HEK293 (cell line): ENCODE results near the gene ARHGEF2.

ENCODE experiments used
- CTCF ChIA-PET: fragments of 350-600 bp; formaldehyde crosslinking; extraction: SDS; loops from one replicate; lab custom pipeline; 2021; ENCODE audit warnings: antibody characterized with exemption; lab: Yijun Ruan, JAX
- POLR2A ChIA-PET: fragments of 300-600 bp; formaldehyde crosslinking; extraction: SDS; loops from one replicate; lab custom pipeline; 2020; ENCODE audit warnings: antibody characterized with exemption, inconsistent platforms; lab: Yijun Ruan, JAX
- H3K27ac ChIP-seq: fragments of 200-500 bp; sonication (Bioruptor generic); 2 replicates; pipeline ENCODE4 v1.5.1; 2014; ENCODE audit warnings: low read depth, low read length, control low read depth, inconsistent platforms; ENCODE audit errors: extremely low read depth
- H3K36me3 ChIP-seq, 2 experiments: fragments of 200-500 bp in 1 of 2; sonication (Bioruptor generic) in 1 of 2; 1 replicate in 1 of 2; 2 replicates in 1 of 2; pipeline ENCODE4 v1.5.1; 2014 to 2017; ENCODE audit warnings: inconsistent platforms in 2 of 2, low read length in 2 of 2; ENCODE audit not compliant: control insufficient read depth in 2 of 2, insufficient read depth in 1 of 2
- H3K4me1 ChIP-seq: fragments of 200-500 bp; sonication (Bioruptor generic); 2 replicates; pipeline ENCODE4 v1.5.1; 2014; ENCODE audit warnings: mild to moderate bottlenecking, low read length, inconsistent platforms; ENCODE audit not compliant: control insufficient read depth, insufficient read depth
- H3K4me3 ChIP-seq: 2 replicates; pipeline ENCODE4 v1.5.1; 2011; ENCODE audit warnings: low read depth, mild to moderate bottlenecking, control low read depth, low read length, moderate library complexity
- H3K9me3 ChIP-seq: fragments of 200-500 bp; sonication (Bioruptor generic); 2 replicates; pipeline ENCODE4 v1.5.1; 2014; ENCODE audit warnings: low read depth, low read length, inconsistent platforms; ENCODE audit not compliant: control insufficient read depth, insufficient read depth
- BCL11A ChIP-seq: fragments of 450-650 bp; formaldehyde crosslinking; IDR thresholded peaks from 2 replicates; pipeline ENCODE4 v1.5.1; 2016; ENCODE audit warnings: low read depth, missing biosample characterization, missing genetic modification characterization
- GLI2 ChIP-seq: fragments of 450-650 bp; formaldehyde crosslinking; IDR thresholded peaks from 2 replicates; pipeline ENCODE4; 2017; ENCODE audit warnings: missing biosample characterization, missing genetic modification characterization, low read depth, borderline replicate concordance
- IKZF3 ChIP-seq: fragments of 450-650 bp; IDR thresholded peaks from 2 replicates; pipeline ENCODE4 v1.5.0; 2018; ENCODE audit warnings: missing biosample characterization, mild to moderate bottlenecking, missing genetic modification characterization, moderate library complexity
- PRDM1 ChIP-seq: fragments of 450-650 bp; formaldehyde crosslinking; IDR thresholded peaks from 2 replicates; pipeline ENCODE4; 2016; ENCODE audit warnings: missing biosample characterization, missing genetic modification characterization
- ZEB2 ChIP-seq: fragments of 450-650 bp; formaldehyde crosslinking; IDR thresholded peaks from 2 replicates; pipeline ENCODE4 v1.5.1; 2016; ENCODE audit warnings: missing biosample characterization, missing genetic modification characterization
- ZFP41 ChIP-seq: fragments of 450-650 bp; formaldehyde crosslinking; IDR thresholded peaks from 2 replicates; pipeline ENCODE4 v1.5.1; 2016; ENCODE audit warnings: missing biosample characterization, missing genetic modification characterization, borderline replicate concordance
- ZNF121 ChIP-seq: fragments of 450-650 bp; formaldehyde crosslinking; IDR thresholded peaks from 2 replicates; pipeline ENCODE4 v1.5.1; 2016; ENCODE audit warnings: missing biosample characterization, missing genetic modification characterization
- ZNF157 ChIP-seq: fragments of 450-650 bp; formaldehyde crosslinking; IDR thresholded peaks from 2 replicates; pipeline ENCODE4 v1.5.1; 2016; ENCODE audit warnings: missing biosample characterization, missing genetic modification characterization
- ZNF175 ChIP-seq: fragments of 450-650 bp; formaldehyde crosslinking; IDR thresholded peaks from 2 replicates; pipeline ENCODE4 v1.5.1; 2016; ENCODE audit warnings: missing biosample characterization, missing genetic modification characterization
- ZNF366 ChIP-seq: fragments of 450-650 bp; formaldehyde crosslinking; conservative IDR thresholded peaks from 2 replicates; pipeline ENCODE4 v1.5.1; 2016; ENCODE audit warnings: missing biosample characterization, missing genetic modification characterization
- ZNF558 ChIP-seq: fragments of 450-650 bp; formaldehyde crosslinking; IDR thresholded peaks from 2 replicates; pipeline ENCODE4 v1.5.1; 2016; ENCODE audit warnings: missing biosample characterization, missing genetic modification characterization
- ZNF629 ChIP-seq: fragments of 450-650 bp; formaldehyde crosslinking; IDR thresholded peaks from 2 replicates; pipeline ENCODE4 v1.5.1; 2017; ENCODE audit warnings: missing biosample characterization, missing genetic modification characterization
- ZNF664 ChIP-seq: fragments of 450-650 bp; formaldehyde crosslinking; IDR thresholded peaks from 2 replicates; pipeline ENCODE4 v1.5.1; 2016; ENCODE audit warnings: missing biosample characterization, missing genetic modification characterization
- ZNF707 ChIP-seq: fragments of 450-650 bp; formaldehyde crosslinking; IDR thresholded peaks from 2 replicates; pipeline ENCODE4 v1.5.1; 2016; ENCODE audit warnings: missing biosample characterization, missing genetic modification characterization
- ZXDB ChIP-seq: fragments of 450-650 bp; formaldehyde crosslinking; IDR thresholded peaks from 2 replicates; pipeline ENCODE4 v1.5.1; 2016; ENCODE audit warnings: missing biosample characterization, missing genetic modification characterization
- TF ChIP-seq, protein P1 (sequence below): fragments of 450-650 bp; formaldehyde crosslinking; IDR thresholded peaks from 2 replicates; pipeline ENCODE4 v1.5.1; 2016; ENCODE audit warnings: missing biosample characterization, missing genetic modification characterization
- TF ChIP-seq, protein P2 (sequence below): fragments of 450-650 bp; formaldehyde crosslinking; IDR thresholded peaks from 2 replicates; pipeline ENCODE4 v1.5.1; 2016; ENCODE audit warnings: missing biosample characterization, missing genetic modification characterization
- TF ChIP-seq, protein P3 (sequence below): fragments of 450-650 bp; IDR thresholded peaks from 2 replicates; pipeline ENCODE4 v1.5.1; 2018; ENCODE audit warnings: missing biosample characterization, missing genetic modification characterization
- TF ChIP-seq, protein P4 (sequence below): fragments of 450-650 bp; formaldehyde crosslinking; IDR thresholded peaks from 2 replicates; pipeline ENCODE4 v1.5.1; 2016; ENCODE audit warnings: missing biosample characterization, missing genetic modification characterization
- TF ChIP-seq, protein P5 (sequence below): fragments of 450-650 bp; formaldehyde crosslinking; IDR thresholded peaks from 2 replicates; pipeline ENCODE4 v1.5.1; 2016; ENCODE audit warnings: missing biosample characterization, missing genetic modification characterization
- TF ChIP-seq, protein P6 (sequence below): fragments of 450-650 bp; formaldehyde crosslinking; IDR thresholded peaks from 2 replicates; pipeline ENCODE4 v1.5.1; 2016; ENCODE audit warnings: missing biosample characterization, missing genetic modification characterization

ARHGEF2 gene

DNA sequence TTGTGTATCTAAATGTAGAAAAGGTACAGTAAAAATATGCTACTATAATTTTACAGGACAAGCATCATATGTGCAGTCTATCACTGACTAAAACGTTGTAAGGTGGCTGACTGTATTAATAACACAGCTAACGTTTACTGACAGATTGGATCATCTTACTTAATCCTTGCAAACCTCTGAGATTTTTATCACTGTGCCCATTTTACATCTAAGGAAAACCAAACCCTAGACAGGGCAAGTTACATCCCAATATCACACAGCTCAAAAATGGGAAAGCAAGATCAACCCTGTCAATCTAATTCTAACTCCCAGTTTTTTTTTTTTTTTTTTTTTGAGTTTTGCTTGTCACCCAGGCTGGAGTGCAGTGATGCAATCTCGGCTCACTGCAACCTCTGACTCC lies 59.7 kb downstream of the ARHGEF2 start:
- POLR2A ChIA-PET: interaction anchor here (0.6 to 1.4 kb wide), 5 partner anchors 16 to 190 kb away, joined by 3 to 9 read pairs (median 7); partner anchors contain the start of gene KHDC4
- H3K36me3 ChIP-seq: peaks cover 90 to 99% of the 10 kb centered on the region in 2 experiments
- TF ChIP-seq ZNF121: peak; percentile 80
- TF ChIP-seq ZNF629 (tag by site-specific recombination): 0 out of 2 replicates have a peak, but pooled peaks have one; percentile 10
- TF ChIP-seq ZFP41 (tag by site-specific recombination): no peak
- no peak for TF ChIP-seq ZNF157
- TF ChIP-seq, protein P1, sequence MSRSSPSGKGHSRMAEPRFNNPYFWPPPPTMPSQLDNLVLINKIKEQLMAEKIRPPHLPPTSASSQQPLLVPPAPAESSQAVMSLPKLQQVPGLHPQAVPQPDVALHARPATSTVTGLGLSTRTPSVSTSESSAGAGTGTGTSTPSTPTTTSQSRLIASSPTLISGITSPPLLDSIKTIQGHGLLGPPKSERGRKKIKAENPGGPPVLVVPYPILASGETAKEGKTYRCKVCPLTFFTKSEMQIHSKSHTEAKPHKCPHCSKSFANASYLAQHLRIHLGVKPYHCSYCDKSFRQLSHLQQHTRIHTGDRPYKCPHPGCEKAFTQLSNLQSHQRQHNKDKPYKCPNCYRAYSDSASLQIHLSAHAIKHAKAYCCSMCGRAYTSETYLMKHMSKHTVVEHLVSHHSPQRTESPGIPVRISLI (tag by site-specific recombination): peak; percentile 80; the same call in 1 of the 2 replicates
- TF ChIP-seq ZNF664 (tag by site-specific recombination): peak; percentile 90
- TF ChIP-seq, all 188 proteins: peak for 4
- H3K27ac ChIP-seq: no peak overlapping the region
- CTCF ChIA-PET: interaction anchor here (0.5 kb wide), 1 partner anchor 154 kb away, joined by 3 read pairs; no protein-coding TSS in a partner anchor
- H3K4me3 ChIP-seq: no peak overlapping the region
- no peaks in the 10 kb centered on the region for H3K9me3 ChIP-seq
- no peaks in the 10 kb centered on the region for H3K4me1 ChIP-seq

DNA sequence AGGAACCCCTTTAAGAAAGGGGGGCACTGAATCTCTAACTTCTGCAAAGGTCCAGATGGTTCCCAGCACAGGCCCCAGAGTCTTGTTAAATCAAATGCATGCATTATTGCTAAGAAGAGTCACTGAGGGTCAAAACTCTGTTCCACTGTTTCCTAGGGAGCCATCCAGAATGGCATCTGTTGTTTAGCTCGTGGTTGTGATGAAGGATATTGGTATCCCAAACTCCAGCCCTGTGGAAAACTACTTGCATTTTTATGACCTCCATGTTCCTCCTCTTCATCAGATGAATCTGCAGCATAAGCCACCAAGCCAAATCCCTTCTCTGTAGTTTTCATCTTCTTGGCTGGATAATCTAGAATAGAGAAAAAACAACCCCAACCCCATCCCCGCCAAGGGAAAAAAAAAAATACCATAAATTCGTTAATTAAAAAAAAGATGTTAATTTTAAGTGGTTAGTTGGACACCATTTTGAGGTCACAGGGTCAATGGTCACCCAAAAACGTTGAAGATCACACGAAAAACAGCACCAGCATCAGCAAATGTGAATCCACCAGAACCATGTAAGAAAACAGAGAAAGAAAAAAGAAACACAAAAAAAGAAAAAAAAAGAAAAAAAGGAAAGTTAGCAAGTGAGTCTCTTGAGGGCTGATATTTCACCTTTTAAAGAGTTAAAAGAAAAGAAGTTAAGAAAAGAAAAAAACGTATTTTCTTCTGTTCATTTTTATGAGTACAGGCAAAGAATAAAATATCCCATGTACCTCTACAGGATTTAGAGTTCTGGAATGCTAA lies 64.2 kb downstream of the ARHGEF2 start:
- TF ChIP-seq ZNF664 (tag by site-specific recombination): no peak
- TF ChIP-seq, protein P2, sequence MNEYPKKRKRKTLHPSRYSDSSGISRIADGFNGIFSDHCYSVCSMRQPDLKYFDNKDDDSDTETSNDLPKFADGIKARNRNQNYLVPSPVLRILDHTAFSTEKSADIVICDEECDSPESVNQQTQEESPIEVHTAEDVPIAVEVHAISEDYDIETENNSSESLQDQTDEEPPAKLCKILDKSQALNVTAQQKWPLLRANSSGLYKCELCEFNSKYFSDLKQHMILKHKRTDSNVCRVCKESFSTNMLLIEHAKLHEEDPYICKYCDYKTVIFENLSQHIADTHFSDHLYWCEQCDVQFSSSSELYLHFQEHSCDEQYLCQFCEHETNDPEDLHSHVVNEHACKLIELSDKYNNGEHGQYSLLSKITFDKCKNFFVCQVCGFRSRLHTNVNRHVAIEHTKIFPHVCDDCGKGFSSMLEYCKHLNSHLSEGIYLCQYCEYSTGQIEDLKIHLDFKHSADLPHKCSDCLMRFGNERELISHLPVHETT (tag by site-specific recombination): no peak
- TF ChIP-seq ZXDB (tag by site-specific recombination): no peak
- TF ChIP-seq, protein P3, sequence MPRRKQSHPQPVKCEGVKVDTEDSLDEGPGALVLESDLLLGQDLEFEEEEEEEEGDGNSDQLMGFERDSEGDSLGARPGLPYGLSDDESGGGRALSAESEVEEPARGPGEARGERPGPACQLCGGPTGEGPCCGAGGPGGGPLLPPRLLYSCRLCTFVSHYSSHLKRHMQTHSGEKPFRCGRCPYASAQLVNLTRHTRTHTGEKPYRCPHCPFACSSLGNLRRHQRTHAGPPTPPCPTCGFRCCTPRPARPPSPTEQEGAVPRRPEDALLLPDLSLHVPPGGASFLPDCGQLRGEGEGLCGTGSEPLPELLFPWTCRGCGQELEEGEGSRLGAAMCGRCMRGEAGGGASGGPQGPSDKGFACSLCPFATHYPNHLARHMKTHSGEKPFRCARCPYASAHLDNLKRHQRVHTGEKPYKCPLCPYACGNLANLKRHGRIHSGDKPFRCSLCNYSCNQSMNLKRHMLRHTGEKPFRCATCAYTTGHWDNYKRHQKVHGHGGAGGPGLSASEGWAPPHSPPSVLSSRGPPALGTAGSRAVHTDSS (tag by site-specific recombination): peak; percentile 53
- peak; percentile 95 for TF ChIP-seq PRDM1 (tag by site-specific recombination)
- TF ChIP-seq ZEB2 (tag by site-specific recombination): no peak
- no peak for TF ChIP-seq GLI2 (tag by site-specific recombination)
- TF ChIP-seq, protein P4, sequence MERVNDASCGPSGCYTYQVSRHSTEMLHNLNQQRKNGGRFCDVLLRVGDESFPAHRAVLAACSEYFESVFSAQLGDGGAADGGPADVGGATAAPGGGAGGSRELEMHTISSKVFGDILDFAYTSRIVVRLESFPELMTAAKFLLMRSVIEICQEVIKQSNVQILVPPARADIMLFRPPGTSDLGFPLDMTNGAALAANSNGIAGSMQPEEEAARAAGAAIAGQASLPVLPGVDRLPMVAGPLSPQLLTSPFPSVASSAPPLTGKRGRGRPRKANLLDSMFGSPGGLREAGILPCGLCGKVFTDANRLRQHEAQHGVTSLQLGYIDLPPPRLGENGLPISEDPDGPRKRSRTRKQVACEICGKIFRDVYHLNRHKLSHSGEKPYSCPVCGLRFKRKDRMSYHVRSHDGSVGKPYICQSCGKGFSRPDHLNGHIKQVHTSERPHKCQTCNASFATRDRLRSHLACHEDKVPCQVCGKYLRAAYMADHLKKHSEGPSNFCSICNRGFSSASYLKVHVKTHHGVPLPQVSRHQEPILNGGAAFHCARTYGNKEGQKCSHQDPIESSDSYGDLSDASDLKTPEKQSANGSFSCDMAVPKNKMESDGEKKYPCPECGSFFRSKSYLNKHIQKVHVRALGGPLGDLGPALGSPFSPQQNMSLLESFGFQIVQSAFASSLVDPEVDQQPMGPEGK (tag by site-specific recombination): no peak
- peak; percentile 50; the same call in 1 of the 2 replicates for TF ChIP-seq ZNF366 (tag by site-specific recombination)
- no peak for TF ChIP-seq ZNF707
- 0 out of 2 replicates have a peak, but pooled peaks have one; percentile 39 for TF ChIP-seq BCL11A (tag by site-specific recombination)
- TF ChIP-seq ZNF558 (tag by site-specific recombination): peak; percentile 42; the same call in 1 of the 2 replicates
- peak; percentile 58; the same call in 1 of the 2 replicates for TF ChIP-seq IKZF3 (tag by site-specific recombination)
- TF ChIP-seq, protein P1 (tag by site-specific recombination): peak; percentile 95
- TF ChIP-seq, protein P5, sequence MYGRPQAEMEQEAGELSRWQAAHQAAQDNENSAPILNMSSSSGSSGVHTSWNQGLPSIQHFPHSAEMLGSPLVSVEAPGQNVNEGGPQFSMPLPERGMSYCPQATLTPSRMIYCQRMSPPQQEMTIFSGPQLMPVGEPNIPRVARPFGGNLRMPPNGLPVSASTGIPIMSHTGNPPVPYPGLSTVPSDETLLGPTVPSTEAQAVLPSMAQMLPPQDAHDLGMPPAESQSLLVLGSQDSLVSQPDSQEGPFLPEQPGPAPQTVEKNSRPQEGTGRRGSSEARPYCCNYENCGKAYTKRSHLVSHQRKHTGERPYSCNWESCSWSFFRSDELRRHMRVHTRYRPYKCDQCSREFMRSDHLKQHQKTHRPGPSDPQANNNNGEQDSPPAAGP (tag by site-specific recombination): no peak
- TF ChIP-seq ZNF175: no peak
- TF ChIP-seq, protein P6, sequence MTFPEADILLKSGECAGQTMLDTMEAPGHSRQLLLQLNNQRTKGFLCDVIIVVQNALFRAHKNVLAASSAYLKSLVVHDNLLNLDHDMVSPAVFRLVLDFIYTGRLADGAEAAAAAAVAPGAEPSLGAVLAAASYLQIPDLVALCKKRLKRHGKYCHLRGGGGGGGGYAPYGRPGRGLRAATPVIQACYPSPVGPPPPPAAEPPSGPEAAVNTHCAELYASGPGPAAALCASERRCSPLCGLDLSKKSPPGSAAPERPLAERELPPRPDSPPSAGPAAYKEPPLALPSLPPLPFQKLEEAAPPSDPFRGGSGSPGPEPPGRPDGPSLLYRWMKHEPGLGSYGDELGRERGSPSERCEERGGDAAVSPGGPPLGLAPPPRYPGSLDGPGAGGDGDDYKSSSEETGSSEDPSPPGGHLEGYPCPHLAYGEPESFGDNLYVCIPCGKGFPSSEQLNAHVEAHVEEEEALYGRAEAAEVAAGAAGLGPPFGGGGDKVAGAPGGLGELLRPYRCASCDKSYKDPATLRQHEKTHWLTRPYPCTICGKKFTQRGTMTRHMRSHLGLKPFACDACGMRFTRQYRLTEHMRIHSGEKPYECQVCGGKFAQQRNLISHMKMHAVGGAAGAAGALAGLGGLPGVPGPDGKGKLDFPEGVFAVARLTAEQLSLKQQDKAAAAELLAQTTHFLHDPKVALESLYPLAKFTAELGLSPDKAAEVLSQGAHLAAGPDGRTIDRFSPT (tag by site-specific recombination): no peak
- TF ChIP-seq, all 188 proteins: peak for 7
- ChIA-PET POLR2A (interaction anchor here (1.0 to 2.5 kb wide), 2 partner anchors 16 to 18 kb away, joined by 3 to 9 read pairs; no protein-coding TSS in a partner anchor), CTCF (interaction anchor here (0.6 kb wide), 1 partner anchor 687 kb away, joined by 3 read pairs; no protein-coding TSS in a partner anchor)
- Histone ChIP-seq H3K4me1 (no peaks in the 10 kb centered on the region), H3K9me3 (no peaks in the 10 kb centered on the region), H3K4me3 (no peak overlapping the region), H3K27ac (no peak overlapping the region), H3K36me3 (peaks cover 75 to 86% of the 10 kb centered on the region in 2 experiments)
